C4-2B (cell line): Measurements from ENCODE around the gene ABRACL.
A peak's percentile ranks its signal among the peaks of the same experiment; 100 is the strongest.

ENCODE experiments used
- H3K27ac ChIP-seq: fragments of 450-650 bp; 2 replicates; pipeline ENCODE4 v1.5.1; 2017
- ZFX ChIP-seq: fragments of 450-650 bp; IDR thresholded peaks from 2 replicates; pipeline ENCODE4 v1.6.1; 2017
- TF ChIP-seq, protein P1 (sequence below): fragments of 450-650 bp; conservative IDR thresholded peaks from 2 replicates; pipeline ENCODE4 v1.5.1; 2017; ENCODE audit warnings: mild to moderate bottlenecking

ABRACL gene

DNA sequence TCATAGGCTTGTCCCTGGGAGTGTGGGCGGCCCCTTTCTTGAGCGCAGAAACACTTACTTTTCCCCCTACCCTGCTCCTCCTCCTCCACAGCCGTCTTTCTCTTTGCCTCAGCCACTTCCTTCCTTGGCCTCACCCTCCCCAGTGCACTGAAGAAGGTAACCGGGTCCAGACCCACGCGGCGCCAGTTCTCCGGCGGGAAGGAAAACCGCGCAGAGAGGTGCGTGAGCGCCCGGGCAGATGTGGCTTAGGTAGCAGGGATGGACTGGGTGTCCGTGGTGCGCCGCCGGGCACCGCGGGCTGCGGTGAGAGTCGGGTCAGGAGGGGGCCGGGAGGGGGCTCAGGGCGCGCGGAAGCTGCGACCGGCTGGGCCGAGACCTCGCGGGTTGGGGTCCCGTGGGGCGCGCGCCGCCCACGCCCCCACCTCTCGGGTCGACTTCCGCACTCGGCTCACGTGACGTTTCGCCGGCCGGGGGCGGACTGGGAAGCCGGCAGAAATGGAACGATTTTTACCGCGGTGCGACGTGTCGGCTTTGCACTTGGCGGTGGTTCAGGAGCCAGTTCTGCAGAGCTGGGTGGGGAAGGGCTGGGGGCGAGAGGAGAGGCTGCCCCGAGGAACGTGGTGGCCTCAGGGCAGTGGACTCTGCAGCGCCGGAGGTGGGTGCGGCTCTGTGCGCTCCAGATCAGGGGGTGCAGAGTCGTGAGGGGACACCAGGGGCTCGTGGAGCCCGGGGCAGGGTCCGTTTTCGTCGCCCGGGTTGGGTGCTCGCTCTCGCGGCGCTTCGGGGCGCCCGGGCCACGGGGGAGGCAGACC is at the start of gene ABRACL:
Gene ABRACL, plus strand, starts transcription at position 88 of the 812 bp plus-strand sequence. CDS start 5,416 bp downstream, outside the sequence.
- TF ChIP-seq ZFX, result no peak
- TF ChIP-seq, protein P1, sequence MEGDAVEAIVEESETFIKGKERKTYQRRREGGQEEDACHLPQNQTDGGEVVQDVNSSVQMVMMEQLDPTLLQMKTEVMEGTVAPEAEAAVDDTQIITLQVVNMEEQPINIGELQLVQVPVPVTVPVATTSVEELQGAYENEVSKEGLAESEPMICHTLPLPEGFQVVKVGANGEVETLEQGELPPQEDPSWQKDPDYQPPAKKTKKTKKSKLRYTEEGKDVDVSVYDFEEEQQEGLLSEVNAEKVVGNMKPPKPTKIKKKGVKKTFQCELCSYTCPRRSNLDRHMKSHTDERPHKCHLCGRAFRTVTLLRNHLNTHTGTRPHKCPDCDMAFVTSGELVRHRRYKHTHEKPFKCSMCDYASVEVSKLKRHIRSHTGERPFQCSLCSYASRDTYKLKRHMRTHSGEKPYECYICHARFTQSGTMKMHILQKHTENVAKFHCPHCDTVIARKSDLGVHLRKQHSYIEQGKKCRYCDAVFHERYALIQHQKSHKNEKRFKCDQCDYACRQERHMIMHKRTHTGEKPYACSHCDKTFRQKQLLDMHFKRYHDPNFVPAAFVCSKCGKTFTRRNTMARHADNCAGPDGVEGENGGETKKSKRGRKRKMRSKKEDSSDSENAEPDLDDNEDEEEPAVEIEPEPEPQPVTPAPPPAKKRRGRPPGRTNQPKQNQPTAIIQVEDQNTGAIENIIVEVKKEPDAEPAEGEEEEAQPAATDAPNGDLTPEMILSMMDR, result no peak
- peak within 1 kb of the TSS; percentile 74 for H3K27ac ChIP-seq

DNA sequence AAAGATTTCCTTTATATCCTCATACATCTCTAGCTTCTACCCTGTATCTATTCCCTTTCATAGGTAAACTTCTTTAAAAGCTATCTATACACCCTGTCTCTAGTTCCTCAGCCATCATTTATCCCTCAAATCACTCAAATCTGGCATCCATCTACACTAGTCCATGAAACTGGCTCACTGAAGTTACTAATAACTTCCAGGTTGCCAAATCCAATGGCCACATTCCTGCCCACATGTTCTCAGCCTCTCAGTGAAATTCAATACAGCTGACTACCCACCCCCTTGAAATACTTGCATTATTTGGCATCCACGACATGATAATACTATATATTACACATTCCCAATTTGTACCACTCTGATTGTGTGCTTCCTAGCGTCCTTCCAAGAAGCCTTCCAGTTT is 49.2 kb upstream of the ABRACL start:
- no peak overlapping the region for H3K27ac ChIP-seq
- TF ChIP-seq, protein P1, result no peak
- TF ChIP-seq ZFX, result no peak

DNA sequence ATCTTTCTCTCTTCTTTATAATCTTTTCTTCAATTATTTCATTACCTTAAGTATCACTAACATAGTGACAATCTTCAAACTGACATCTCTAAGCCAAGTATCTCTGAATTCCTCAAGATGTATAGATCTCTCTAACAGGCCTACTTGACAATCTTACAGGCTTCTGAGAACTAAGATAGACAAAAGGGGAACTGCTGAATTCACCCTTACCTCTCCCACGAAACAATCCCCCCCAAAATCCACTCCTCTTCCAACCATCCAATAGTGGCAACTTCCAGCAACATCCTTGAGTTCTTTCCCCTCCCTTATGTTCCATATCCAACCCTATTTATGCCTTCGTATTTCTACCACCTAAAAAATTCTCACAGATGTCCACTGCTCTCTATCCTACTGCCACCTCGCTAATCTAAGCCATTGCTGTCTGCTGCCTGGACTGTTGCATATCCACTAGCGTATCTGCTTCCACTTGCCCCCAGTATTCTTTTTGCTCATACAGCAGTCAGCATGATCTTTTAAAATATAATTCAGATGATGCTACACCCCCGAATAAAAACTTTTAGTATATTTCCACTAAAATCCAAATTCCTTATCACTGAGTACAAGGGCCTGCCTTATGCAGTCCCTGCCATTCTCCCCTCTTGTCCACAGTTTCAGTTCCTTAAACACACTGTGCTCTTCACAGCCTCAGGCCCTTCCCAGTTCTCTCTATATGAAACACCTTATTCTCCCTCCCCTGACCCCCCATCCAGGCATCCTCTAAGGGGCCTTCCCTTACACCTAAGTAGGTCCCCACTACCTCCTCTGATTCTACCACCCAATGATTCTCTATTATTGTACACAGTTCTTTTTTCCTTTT is 48.5 kb upstream of the ABRACL start:
- TF ChIP-seq ZFX, result no peak
- TF ChIP-seq, protein P1, result no peak
- no peak overlapping the region for H3K27ac ChIP-seq

DNA sequence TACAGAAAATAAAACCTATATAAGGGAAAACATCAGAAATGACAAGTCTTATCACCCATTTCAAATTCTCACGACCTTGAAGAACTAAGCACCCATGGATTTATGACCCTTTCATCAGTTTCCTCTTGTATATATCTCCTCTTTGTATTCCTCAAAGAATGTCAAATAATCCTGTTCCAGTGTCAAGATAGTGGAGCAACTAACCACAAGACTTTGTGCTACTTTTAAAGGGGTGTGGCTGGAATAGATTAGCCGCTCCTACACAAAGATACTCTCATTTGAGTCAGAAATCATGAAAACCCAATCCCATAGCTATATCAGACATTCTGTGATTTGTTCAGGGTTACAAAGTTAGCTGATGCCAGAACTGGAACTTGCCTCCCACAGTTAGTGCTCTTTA is 47.1 kb upstream of the ABRACL start:
- no peak overlapping the region for H3K27ac ChIP-seq
- TF ChIP-seq, protein P1, result no peak
- no peak for TF ChIP-seq ZFX

DNA sequence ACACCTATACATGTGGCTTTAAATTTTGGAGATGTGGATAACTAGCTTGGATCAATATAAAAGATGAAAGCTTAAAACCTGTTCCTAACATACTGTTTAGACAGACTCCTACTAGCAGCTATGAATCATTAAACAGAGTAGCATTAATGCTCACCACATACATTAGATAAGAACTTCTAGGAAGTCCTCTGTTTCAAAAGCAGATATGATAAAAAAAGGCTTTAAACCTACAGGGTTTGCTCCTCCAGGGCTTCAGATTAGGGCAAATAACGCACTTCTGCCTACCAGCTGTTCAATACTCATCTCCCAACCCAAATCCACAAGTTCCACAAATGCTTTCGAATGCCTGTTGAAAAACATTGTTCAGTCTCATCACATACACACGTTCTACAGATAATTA is 42.0 kb upstream of the ABRACL start:
- H3K27ac ChIP-seq, result no peak overlapping the region
- TF ChIP-seq, protein P1, result no peak
- no peak for TF ChIP-seq ZFX

DNA sequence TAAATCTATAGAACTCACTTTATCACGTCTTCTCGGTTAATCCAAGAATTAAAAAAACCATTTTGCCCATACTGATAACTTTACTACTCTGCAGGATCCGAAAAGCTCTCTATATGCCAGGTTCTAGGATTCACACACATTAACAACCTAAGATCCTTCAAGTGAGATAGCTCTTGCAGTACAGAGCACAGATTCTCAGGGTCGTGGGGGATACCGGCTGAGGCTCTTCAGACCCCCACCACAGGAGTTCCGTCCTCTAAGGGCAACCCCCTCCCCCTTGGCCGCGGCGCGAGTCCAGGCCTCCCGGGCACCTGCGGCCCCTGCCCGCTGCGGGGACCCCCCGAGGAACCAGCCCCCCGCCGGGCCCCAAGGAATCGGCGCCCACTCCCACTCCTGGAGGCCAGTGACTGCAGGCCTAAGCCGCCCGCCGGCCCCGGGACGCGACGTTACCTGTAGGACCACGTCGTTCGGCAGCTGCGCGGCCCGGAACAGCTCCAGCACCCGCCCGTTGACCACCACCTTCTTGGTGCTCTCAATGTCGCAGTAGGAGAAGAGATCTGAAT is 41.4 kb upstream of the ABRACL start:
- TF ChIP-seq, protein P1, result no peak
- TF ChIP-seq ZFX, result no peak
- H3K27ac ChIP-seq, result peak overlapping the region; percentile 97
